NCI-H345 (cell line): ENCODE results near the gene SZT2.
"Not testable (repeated sequence)": the region's sequence is repeated elsewhere in the genome, so short reads cannot be mapped to it uniquely, and the experiment has no call there.

Experiments used
- DNase-seq: peaks from one replicate; lab custom pipeline; 2025; lab: John Stamatoyannopoulos, UW

Gene SZT2

GRCh38 chr1:43388613-43389012 lies 1.1 kb upstream of the SZT2 start:
- no peak for DNase-seq

GRCh38 chr1:43392702-43393101 lies 3.0 kb downstream of the SZT2 start:
- DNase-seq = no peak

- DNase-seq = no peak
These were observed 5.8 kb downstream of the SZT2 start for GRCh38 chr1:43395523-43395922.

- DNase-seq = no peak
These were observed 6.4 kb downstream of the SZT2 start for GRCh38 chr1:43396059-43396458.

GRCh38 chr1:43398227-43398626 lies 8.5 kb downstream of the SZT2 start:
- DNase-seq = no peak

- DNase-seq = not testable (repeated sequence)
These were observed 10.7 kb downstream of the SZT2 start for GRCh38 chr1:43400441-43400840.

GRCh38 chr1:43402089-43402865 lies 12.6 kb downstream of the SZT2 start:
- no peak for DNase-seq

GRCh38 chr1:43404353-43404752 lies 14.7 kb downstream of the SZT2 start:
- no peak for DNase-seq

GRCh38 chr1:43405219-43405875 lies 15.6 kb downstream of the SZT2 start:
- DNase-seq = no peak

GRCh38 chr1:43405876-43406234 lies 16.2 kb downstream of the SZT2 start:
- no peak for DNase-seq

- no peak for DNase-seq
These were observed 20.9 kb downstream of the SZT2 start for GRCh38 chr1:43410571-43410970.

GRCh38 chr1:43413426-43413825 lies 23.7 kb downstream of the SZT2 start:
- DNase-seq = not testable (repeated sequence)

GRCh38 chr1:43414634-43415223 lies 25.0 kb downstream of the SZT2 start:
- peak; percentile 54 for DNase-seq

- DNase-seq = no peak
These were observed 26.2 kb downstream of the SZT2 start for GRCh38 chr1:43415901-43416300.

- DNase-seq = peak; percentile 42
These were observed 29.2 kb downstream of the SZT2 start for GRCh38 chr1:43418858-43419257.

GRCh38 chr1:43419627-43420425 lies 30.1 kb downstream of the SZT2 start:
- no peak for DNase-seq

GRCh38 chr1:43420874-43421273 lies 31.2 kb downstream of the SZT2 start:
- DNase-seq = no peak

- DNase-seq = no peak
These were observed 31.7 kb downstream of the SZT2 start for GRCh38 chr1:43421396-43421795.

- no peak for DNase-seq
These were observed 32.5 kb downstream of the SZT2 start for GRCh38 chr1:43421976-43422750.

GRCh38 chr1:43422995-43423671 lies 33.4 kb downstream of the SZT2 start:
- DNase-seq = no peak
